HK-2 (cell line): Measurements from ENCODE around the gene MAGI3.
"Not testable (repeated sequence)": the region's sequence is repeated elsewhere in the genome, so short reads cannot be mapped to it uniquely, and the experiment has no call there.

ENCODE experiments used
- DNase-seq: peaks from one replicate; pipeline ENCODE4 v3.0.0-alpha.2; 2018; ENCODE audit not compliant: unreplicated experiment

MAGI3 gene

DNA sequence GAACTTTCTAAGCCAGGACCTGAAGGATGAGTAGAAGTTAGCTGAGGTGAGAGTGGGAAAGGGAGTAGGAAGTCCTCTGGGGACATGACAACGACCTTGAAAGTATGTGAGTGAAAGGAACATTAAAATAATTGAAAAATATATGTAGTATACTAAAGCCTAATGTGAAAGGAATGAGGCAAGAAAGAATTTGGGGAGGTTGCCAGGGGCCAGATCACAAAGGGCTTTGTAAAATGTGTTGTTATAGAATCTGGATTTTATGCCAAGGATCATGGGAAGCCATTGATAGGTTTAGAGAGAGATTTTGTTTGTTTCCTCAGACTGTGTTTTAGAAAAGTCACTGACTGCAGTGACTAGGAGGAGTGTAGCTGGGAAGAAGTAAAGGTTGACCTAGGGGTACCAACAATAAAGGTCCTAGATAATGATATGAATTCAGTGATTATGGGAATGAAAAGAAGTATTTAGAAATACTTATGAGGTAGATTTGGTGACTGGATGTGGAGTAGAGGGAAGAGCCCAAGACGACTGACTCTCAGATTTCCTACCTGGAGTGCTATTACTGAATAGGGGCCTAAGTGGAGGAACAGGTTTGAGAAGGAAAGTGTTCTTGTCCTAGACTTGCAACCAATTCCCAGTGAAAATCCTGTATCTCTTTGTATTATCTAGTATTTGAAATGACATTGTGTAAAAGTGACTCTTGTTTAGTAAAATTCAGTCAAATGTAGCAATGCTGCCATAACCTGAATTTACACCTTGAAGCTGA is 189.1 kb downstream of the MAGI3 start:
- no peak for DNase-seq

DNA sequence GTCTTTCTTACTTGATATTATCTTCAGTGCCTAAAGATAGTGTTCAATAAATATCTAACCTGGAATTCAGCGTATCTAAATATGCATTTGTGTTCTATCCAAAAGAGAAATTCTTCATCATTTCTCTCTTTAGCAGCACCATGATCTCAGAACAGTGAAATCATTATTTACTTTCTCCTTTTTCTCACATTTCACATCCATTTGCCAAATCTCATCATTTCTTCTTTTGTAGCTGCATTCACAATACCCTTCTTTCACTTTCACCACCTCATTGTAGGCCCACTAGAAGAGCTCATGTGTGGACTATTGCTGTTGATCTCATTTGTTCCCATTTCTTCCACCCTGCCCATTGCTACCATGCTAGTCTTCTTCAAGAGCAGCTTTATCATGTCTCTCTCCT is 191.0 kb downstream of the MAGI3 start:
- no peak for DNase-seq

DNA sequence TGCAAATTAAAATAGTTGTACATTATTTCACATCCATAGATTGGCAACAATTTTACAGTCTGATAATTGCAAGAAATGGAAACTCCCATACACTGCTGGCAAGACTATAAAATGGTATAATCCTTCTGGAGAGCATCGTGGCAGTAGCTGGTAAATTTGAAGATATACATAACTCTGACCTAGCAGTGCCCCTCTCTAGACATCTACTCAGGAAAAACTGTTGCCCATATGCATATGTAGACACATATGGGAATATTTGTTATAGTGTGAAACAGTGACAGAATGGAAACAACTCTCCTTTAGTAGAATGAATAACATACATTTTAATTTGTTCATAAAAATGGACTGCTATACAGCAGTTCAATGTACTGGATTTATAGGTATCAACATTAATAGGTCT is 191.8 kb downstream of the MAGI3 start:
- DNase-seq: no peak

DNA sequence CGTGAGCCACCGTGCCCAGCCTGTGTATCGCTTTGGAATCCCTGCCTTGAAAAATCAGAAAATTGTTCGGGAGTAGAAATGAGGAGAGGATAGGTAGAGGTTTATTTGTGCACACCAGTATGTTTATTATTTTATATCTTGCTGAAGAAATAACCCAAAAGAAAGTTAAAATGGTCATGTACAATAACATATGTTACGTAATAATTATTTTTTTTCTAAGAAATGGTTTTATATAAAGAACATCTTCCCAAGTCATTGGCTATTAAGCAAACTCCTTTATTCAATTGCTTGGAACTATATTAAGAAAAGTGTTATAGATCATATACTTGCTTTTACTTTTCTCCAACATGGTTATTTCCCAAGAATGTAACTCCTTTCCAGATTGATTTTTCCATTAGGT is 197.2 kb downstream of the MAGI3 start:
- no peak for DNase-seq

DNA sequence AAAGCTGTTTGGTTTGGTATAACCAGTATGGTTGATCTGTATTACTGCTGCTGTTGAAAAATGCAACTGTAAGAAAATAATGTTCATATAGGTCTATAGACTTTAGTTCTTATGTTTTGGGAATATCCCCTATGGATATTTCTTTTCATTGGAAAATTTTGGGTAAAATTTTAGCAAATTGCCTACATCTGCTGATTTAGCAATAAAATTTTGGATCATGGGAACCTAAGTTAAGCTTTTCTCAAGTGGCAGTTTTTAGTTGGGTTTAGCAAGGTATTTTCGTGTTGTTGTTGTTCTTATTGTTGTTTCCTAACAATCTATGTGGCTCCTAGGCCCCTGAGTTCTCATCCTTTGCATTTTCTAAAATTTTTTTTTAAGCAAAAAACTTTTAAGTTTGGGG is 201.9 kb downstream of the MAGI3 start:
- no peak for DNase-seq

DNA sequence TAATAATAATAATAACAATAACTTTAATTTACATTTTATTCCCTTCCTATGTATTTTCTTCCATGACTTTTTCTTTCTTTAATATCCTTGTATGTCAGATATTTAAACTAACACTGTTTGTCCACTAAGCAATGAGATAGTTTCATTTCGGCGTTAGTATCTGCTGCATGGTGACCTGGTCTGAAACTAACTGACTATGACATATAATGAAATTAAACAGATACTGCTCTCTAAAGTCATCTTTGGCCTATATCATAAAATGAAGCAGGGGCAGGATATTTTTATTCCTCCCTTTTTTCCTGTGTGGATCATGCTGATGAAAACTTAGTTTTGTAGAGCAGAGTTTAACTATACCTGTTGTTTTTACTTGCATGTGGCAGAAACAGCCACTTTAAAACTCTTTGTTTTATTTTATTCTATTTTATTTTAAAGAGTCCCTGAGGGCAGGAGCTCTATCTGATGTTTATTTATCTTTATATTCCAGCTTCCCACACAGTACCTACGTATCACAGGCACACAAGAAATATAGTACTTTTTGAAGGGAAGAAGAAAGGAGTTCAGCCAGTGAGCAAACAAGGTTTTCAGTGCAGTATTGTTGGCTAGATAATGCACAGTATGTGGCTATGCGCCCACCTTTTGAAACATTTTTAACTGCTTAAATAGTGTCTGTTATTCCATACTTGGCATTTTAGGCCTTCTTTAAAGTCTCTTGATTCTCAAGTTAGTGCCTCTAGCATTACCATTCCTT is 203.4 kb downstream of the MAGI3 start:
- DNase-seq: no peak

DNA sequence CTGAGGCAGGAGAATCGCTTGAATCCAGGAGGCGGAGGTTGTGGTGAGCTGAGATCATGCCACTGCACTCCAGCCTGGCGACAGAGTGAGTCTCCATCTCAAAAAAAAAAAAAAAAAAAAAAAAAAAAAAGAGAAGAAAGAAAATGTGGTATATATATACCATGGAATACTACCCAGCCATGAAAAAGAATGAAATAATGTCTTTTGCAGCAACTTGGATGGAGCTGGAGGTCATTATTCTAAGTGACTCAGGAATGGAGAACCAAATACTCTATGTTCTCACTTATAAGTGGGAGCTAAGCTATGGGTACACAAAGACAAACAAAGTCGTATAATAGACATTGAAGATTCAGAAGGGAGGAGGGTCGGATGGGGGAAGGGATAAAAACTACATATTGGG is 214.2 kb downstream of the MAGI3 start:
- not testable (repeated sequence) for DNase-seq

DNA sequence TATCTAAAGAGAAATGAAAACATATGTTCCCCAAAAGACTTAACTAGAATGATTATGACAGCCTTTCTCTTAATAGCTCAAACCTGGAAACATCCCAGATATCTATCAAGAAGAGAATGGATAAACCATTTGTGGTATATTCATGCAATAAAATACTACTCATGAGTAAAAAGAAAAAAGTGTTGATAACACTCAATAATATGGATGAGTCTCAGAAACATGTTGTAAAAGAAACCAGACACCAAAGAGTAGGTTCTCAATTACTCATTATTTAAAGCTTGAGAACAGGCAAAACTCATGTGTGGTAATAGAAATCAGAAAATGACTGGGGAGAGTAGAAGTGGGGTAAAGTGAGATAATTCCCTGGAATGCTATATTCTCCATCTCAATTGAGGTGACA is 214.8 kb downstream of the MAGI3 start:
- DNase-seq: no peak

DNA sequence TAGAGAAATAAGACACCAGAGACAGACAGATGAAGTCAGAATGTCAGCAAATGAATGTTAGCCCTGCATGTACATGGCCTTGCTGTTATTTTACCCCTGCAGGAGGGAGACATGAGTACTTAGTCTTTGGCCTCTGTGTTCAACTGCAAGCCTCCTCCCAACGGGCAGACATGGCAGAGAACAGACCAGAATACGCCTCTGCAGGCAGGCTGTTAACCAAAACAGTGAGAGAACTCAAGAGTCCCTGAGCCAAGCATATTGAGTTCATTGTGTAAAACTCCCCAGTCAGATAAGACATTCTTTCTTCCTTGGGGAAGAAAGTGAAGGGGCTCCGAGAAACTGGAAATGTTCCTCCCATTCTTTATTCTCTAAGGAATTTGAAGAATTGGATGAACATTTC is 218.1 kb downstream of the MAGI3 start:
- no peak for DNase-seq

DNA sequence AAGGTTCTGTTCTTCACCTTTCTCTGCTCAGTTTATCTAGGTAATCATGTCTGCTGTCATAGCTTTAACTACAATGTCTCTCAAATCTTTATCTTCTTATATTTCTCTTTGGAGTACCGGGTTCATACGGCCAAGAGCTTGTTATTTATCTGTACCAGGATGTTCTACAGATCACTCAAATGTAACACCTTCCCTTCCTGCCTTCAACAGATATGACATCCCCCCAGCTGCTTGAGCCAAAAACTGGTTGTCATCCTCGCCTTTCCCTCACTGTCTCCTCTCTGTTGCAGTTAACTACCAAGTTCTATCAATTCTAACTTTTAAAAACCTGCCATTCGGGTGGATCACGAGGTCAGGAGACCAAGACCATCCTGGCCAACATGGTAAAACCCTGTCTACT is 220.1 kb downstream of the MAGI3 start:
- DNase-seq: no peak

DNA sequence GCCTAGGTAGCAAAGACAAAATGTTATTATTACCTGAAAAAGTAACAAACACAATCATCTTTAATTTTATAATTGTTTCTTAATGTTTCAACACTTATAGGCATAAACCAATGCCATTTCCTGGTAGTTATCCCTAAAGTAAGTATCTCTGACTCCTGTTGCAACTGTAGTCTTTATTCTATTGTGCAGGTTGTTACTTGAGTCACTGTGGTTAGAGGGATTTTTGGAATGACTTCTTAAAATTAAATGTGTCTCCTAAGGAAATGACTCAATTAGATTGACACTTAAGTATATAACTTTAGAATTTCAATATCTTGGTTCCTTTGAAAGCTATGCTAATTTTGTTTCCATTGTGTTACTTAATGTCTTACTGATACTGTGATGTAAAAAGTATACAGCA is 225.1 kb downstream of the MAGI3 start:
- DNase-seq: no peak

DNA sequence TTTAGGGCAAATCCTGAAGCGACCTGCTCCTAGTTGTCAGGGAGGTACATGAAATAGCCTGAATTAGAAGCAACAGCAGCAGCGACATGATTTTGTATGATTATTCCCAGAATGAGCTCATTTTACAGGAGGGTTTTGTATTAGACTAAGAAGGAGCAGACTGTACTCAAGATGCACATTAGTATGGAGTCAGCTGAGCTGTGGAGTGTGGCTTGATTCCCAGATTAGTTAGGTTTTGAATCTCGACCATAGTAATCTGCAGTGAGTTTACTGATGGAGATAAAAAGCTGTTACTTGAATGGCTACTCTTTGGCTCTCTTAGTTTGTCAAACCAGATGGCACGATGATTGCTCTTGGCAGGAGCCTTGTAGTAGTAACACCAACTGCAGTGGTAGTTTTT is 225.8 kb downstream of the MAGI3 start:
- DNase-seq: no peak

DNA sequence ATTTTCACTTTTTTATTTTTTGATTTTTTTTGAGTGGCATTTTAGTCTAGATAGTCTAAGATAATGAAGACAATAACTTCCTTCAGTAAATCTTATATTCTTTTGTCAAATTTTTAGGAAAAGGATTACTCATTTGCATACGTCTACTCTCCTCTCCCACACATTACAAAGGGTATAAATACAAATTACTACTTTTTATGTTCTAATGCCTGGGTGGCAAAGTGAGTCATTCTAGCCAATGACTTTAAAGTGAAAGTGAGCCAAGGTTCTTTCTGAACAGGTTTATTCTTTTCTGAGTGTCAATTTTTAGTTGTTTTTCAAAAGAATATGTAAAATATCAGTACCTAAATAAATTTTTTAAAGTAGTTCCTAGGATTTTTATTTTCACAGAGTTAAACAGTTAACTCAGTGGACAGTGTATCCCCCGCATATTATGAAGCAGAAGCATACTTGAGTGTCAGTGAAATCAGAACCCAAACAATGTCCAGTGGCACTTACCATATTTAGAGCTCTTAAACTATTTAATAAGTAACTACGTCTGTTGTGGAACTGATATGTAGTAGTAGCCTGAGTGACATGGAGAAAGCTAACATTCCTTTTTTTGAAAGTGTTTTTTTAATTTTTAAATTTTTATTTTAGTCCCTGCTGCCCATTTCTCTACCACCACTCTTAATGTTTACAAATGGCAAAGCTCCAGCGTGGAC is 227.3 kb downstream of the MAGI3 start:
- no peak for DNase-seq

DNA sequence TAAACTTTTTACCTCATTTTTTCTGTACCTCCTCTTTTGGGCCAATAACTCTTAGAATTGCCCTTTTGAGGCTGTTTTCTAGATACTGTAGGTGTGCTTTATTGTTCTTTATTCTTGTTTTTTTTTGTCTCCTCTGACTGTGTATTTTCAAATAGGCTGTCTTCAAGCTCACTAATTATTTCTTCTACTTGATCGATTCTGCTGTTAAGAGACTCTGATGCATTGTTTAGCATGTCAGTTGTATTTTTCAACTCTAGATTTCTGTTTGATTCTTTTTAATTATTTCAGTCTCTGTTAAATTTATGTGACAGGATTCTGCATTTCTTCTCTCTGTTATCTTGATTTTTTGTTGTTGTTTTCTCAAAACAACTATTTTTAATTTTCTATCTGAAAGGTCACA is 238.7 kb downstream of the MAGI3 start:
- DNase-seq: no peak

DNA sequence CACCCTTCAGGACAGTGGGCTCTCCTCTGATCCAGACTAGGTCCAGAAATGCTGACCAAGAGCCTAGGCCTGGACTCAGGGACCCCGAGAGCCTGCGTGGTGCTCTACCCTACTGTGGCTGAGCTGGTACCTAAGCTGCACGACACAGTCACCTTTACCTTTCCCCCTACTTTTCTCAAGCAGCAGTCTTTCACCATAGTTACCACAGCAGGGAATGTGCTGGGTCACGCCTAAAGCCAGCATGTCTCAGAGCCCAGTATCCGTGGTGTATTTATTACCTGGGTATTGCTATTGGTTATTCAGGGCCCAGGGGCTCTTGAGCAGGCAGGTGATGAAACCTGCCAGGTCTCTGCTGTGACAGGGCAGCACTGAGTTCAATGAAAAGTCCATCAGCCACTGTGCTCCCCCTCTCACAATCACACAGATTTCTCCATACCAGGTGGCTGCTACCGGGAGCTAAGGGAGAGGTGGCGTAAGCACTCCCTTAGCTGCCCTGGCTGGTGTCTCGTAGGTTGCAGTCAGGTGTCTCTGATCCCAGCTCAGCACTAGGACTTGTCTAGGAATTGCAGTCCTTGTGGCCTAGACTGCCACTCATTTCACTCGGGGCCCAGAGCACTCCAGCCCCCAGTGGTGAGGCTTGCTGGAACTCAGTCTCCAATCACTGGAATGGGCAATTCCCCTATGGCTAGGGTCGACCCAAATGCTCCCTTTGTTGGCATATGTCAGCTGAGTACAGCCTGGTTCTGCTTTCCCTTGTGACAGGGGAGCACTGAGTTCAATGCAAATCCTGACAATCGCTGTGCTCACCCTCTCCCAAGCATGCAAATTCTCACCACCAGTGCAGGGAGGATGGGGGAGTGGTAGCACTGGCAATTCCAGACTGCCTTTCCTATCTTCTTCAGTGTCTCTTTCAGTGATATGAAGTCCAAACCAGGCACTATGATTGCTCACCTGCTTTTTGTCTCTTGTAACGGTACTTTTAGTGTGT is 240.3 kb downstream of the MAGI3 start:
- DNase-seq: no peak

DNA sequence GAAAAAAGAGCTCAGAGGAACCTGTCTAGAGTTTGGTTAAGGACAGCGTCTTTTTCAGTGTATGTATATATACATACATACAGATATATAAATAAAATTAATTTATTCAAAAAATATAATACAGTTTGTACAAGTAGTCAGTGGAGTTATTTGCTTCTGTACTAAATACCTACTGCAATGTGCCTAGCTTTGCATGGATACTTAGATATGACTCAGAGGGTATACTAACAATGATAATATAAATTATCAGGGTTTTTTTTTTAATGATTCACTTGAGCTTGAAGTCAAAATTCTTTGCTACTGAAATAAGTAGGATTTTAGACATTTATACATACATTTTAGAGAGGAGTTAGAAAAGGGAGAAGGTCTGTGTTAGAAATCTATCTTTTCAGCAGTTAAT is 251.1 kb downstream of the MAGI3 start:
- no peak for DNase-seq

DNA sequence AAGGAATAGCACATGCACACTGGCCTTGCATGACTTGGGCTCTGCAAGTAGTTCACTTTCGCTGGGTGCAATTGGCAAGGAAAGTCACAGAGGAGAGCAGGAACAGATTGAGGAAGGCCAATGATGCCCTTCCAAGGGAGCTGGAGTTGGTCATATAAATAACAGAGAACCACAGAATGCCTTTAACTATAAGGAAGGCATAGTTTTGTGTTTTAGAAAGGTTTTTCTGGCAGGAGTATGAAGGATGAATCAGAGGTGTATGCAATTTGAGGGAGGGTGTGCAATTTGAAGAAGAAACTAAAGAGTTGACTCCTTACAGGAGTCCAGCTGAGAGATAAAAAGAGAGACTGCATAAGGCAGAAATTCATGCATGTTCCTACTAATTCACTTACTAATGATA is 256.8 kb downstream of the MAGI3 start:
- no peak for DNase-seq

DNA sequence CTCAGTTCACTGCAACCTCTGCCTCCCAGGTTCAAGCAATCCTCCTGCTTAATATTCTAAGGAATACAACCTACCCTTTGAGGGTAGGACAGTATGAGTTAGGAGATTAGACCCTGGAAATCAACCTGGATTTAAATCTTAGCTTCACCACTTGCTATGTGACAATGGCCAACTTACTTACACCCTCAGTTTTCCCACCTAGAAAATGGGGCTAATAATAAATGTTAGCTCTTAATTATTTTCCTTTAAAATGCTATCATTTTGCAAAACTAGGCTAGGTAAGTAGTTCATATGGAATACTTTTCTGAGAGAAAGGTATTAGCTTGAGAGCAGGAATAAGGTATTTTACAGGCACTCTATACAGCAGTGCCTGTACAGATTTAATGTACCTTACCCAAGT is 258.2 kb downstream of the MAGI3 start:
- no peak for DNase-seq

DNA sequence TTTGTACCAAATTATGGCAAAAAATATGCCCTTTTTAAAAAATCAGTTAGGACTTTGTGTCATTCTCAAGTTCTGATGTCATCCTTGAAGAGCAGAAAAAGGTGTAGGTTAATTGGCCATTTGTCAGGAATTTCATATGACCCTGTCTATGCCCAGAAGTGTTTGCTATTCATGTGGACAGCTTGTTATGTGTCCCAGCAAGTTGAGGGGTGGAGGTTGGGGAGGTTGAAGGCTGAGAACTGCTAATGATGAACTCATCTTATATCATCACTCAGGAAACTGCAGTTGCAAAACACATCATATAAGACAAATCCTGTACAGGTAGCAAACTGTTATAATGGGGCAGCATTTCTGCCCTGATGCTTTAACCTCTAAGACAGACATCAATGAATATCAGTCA is 262.5 kb downstream of the MAGI3 start:
- no peak for DNase-seq

DNA sequence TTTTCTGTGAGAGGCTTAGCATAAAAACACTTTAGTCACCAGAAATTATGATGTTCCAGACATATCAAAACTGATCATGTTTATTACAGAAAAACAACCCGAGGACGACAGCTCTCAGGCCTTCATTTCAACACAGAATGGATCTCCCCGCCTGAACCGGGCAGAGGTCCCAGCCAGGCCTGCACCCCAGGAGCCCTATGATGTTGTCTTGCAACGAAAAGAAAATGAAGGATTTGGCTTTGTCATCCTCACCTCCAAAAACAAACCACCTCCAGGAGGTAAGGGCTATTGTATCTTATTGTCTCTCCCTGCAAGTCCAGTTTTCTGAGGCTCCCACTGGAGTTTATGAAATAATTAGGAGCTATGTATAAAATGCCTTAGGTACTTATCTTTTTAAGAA is 263.4 kb downstream of the MAGI3 start:
- no peak for DNase-seq

DNA sequence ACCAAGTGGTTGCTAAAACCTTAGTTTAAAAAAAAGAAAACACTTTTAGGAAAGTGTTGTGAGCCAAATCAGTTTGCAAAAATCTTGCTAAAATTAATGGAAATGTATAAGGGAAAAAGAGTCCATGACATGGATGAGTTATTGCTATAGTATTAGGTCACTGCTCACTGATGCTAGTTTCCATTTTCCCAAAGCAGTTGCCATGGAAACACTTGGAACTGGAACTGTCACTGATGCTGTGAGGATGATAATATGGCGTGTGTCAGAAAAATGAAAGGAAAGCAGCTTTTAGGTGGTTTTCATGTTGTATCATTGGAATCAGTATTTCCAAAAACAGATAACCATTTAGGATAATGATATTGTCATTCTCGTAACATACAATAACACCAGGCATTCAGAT is 264.6 kb downstream of the MAGI3 start:
- DNase-seq: no peak

DNA sequence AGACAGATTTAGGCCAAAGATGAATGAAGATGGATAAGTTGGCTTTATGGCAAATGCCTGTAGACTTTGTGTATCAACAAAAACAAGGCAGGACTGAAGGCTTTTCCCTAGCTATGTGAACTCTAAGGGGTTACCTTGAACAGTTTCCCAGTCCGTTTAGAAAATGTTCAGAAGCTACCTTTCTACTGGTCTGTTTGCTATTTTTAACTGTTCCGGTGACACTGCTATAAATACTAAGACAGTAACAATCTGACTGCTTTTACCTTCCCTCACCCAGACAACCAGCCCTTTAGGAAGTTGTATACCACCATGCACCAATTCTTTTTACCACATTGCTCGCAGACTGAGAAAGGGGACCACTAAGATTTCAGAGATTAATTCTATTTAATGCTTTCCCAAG is 266.8 kb downstream of the MAGI3 start:
- DNase-seq: no peak
